ENCODE data around the gene EPO.
A peak's percentile ranks its signal among the peaks of the same experiment; 100 is the strongest.
"Not testable (repeated sequence)": the region's sequence is repeated elsewhere in the genome, so short reads cannot be mapped to it uniquely, and the experiment has no call there.

EPO gene

DNA sequence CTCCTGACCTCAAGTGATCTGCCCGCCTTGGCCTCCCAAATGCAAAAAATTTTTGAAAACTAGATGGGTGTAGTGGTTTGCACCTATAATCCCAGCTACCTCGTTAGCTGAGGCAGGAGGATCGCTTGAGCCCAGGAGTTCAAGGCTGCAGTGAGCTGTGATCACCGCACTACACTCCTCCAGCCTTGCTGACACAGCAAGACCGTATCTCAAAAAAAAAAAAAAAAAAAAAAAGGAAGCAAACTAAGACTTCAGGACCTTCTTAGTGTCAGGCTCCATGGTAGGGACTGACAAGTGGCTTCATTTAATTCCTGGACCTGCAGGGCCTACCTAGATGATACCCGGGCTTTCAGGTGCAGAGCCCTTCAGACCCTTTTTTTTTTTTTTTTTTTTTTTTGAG lies 11.9 kb upstream of the EPO start:
- H3K36me3 Mint-ChIP-seq (ENCODE audit: low read depth): peaks cover 17% of the 10 kb centered on the region
- H3K27me3 Mint-ChIP-seq: no peaks in the 10 kb centered on the region
- ATAC-seq: no peak
- no peak for DNase-seq
- no peak overlapping the region for H3K27ac Mint-ChIP-seq
- no peaks in the 10 kb centered on the region for H3K9me3 Mint-ChIP-seq
- peak overlapping the region; percentile 94 for H3K4me3 Mint-ChIP-seq
- H3K4me1 Mint-ChIP-seq: peaks cover 13% of the 10 kb centered on the region

DNA sequence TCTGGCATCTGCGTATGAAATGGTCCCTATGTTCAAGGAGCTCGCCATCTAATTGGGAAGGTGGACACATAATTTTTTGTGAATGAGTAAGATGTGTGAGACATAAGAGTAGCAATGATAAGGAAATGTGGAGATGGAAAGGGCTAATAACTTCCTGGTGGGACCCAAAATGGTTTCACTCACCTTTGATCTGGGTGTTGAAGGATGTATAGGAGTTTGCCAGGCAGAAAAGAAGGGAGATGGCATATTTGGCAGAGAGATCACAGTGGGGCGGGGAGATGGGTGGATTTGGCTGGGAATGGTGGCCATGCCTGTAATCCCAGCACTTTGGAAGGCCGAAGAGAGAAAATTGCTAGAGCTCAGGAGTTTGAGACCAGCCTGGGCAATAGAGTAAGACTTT lies 9.8 kb upstream of the EPO start:
- Mint-ChIP-seq H3K36me3 (ENCODE audit: low read depth) (peaks cover 17% of the 10 kb centered on the region), H3K4me3 (no peak overlapping the region), H3K4me1 (peaks cover 10% of the 10 kb centered on the region), H3K9me3 (no peaks in the 10 kb centered on the region), H3K27ac (no peak overlapping the region), H3K27me3 (no peaks in the 10 kb centered on the region)
- ATAC-seq: no peak
- DNase-seq: no peak

DNA sequence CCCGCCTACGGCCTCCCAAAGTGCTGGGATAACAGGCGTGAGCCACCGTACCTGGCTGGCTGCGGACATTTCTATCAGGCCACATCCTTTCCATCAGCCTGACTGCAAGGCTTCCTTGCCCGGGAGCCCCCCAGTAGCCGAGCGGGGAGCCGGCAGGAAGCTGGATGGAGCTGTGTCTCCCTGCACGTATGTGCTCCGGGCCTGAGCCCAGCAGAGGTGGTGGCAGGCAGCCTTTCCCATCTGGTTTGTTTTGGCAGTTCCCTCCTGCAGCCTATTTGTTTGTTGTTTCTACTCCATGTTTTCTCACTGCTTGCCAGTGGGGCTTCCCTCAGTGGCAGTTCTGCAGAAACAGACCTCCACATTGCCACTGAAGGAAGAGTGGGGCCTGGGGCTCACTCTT lies 8.9 kb upstream of the EPO start:
- Mint-ChIP-seq H3K4me3 (no peak overlapping the region), H3K36me3 (ENCODE audit: low read depth) (peaks cover 15% of the 10 kb centered on the region), H3K27ac (no peak overlapping the region), H3K9me3 (no peaks in the 10 kb centered on the region), H3K27me3 (no peaks in the 10 kb centered on the region), H3K4me1 (peaks cover 10% of the 10 kb centered on the region)
- ATAC-seq (no peak), DNase-seq (no peak)

DNA sequence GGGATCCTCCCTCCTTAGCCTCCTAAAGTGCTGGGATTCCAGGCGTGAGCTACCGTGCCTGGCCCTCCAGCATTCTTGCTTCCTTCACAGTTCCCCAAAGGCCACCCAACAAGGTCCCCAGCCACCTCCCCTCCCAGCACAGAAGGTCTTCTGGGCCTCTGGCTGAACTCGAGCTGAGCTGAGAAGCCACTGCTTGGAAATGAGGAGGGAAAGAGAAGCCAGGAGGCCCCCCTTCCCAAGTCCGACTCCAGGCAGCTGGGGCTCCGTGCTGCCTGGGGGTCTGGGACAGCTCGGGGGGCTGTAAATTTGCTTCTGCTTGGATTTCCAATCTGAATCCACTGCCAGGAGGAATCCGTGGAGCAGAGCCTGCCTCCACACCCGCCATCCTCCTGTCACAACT lies 5.5 kb upstream of the EPO start:
- no peak overlapping the region for H3K27ac Mint-ChIP-seq
- H3K27me3 Mint-ChIP-seq: peaks cover 8% of the 10 kb centered on the region
- no peak for DNase-seq
- H3K36me3 Mint-ChIP-seq (ENCODE audit: low read depth): no peaks in the 10 kb centered on the region
- no peak for ATAC-seq
- no peak overlapping the region for H3K4me3 Mint-ChIP-seq
- no peaks in the 10 kb centered on the region for H3K4me1 Mint-ChIP-seq
- no peaks in the 10 kb centered on the region for H3K9me3 Mint-ChIP-seq

DNA sequence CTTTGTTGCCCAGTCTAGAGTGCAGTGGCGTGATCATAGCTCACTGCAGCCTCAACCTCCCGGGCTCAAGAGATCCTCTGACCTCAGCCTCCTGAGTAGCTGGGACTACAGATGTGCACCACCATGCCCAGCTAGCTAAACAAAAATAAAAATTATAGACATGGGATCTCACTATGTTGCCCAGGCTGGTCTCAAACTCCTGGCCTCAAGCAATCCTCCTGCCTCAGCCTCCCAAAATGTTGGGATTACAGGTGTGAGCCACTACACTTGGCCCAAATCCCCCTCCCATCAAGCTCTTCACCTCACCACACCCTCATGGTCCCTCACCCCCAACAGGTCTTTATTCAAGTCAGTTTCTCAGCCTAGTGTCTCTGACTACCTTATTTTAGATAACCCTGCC lies 3.2 kb upstream of the EPO start:
- not testable (repeated sequence) for H3K36me3 Mint-ChIP-seq (ENCODE audit: low read depth); H3K4me1 Mint-ChIP-seq; ATAC-seq; H3K27ac Mint-ChIP-seq; H3K9me3 Mint-ChIP-seq; DNase-seq; H3K4me3 Mint-ChIP-seq
- H3K27me3 Mint-ChIP-seq: peaks cover 26% of the 10 kb centered on the region

DNA sequence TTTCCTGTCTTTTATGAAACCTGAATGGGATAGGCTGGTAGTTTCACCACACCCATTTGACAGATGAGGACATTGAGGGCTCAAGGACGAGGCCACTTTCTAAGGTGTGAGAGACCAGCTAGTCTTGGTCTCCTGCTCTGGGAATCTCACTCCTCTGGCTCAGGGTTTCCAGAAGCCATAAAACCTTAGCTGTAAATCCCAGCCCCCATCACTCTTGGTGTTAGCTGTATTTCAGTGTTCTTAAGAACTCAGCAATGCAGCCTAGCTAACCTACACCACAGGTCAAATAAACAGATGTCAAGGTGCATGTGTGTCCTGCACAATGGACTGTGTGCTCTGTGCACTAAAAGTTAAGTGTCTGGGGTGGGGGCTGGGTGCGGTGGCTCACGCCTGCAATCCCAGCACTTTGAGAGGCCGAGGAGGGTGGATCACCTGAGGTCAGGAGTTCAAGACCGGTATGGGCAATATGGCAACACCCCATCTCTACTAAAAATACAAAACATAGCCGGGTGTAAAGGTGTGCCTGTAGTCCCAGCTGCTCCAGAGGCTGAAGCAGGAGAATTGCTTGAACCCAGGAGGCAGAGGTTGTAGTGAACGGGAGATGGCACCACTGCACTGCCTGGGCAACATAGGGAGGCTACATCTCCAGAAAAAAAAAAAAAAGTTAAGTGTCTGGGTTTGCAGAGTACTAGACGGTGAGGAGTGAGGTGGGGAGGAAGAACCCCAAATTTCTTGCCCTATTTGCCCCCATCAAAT lies 567 bp upstream of the EPO start:
- no peak overlapping the region for H3K27ac Mint-ChIP-seq
- H3K4me3 Mint-ChIP-seq: no peak overlapping the region
- no peaks in the 10 kb centered on the region for H3K4me1 Mint-ChIP-seq
- ATAC-seq (no peak), DNase-seq (no peak)
- no peaks in the 10 kb centered on the region for H3K9me3 Mint-ChIP-seq
- no peaks in the 10 kb centered on the region for H3K36me3 Mint-ChIP-seq (ENCODE audit: low read depth)
- H3K27me3 Mint-ChIP-seq: peaks cover 35% of the 10 kb centered on the region

DNA sequence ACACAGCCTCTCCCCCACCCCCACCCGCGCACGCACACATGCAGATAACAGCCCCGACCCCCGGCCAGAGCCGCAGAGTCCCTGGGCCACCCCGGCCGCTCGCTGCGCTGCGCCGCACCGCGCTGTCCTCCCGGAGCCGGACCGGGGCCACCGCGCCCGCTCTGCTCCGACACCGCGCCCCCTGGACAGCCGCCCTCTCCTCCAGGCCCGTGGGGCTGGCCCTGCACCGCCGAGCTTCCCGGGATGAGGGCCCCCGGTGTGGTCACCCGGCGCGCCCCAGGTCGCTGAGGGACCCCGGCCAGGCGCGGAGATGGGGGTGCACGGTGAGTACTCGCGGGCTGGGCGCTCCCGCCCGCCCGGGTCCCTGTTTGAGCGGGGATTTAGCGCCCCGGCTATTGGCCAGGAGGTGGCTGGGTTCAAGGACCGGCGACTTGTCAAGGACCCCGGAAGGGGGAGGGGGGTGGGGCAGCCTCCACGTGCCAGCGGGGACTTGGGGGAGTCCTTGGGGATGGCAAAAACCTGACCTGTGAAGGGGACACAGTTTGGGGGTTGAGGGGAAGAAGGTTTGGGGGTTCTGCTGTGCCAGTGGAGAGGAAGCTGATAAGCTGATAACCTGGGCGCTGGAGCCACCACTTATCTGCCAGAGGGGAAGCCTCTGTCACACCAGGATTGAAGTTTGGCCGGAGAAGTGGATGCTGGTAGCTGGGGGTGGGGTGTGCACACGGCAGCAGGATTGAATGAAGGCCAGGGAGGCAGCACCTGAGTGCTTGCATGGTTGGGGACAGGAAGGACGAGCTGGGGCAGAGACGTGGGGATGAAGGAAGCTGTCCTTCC lies 620 bp downstream of the EPO start:
- no peak overlapping the region for H3K4me3 Mint-ChIP-seq
- no peaks in the 10 kb centered on the region for H3K9me3 Mint-ChIP-seq
- peaks cover 38% of the 10 kb centered on the region for H3K27me3 Mint-ChIP-seq
- DNase-seq (no peak), ATAC-seq (no peak)
- H3K4me1 Mint-ChIP-seq: peaks cover 3% of the 10 kb centered on the region
- H3K36me3 Mint-ChIP-seq (ENCODE audit: low read depth): no peaks in the 10 kb centered on the region
- no peak overlapping the region for H3K27ac Mint-ChIP-seq

DNA sequence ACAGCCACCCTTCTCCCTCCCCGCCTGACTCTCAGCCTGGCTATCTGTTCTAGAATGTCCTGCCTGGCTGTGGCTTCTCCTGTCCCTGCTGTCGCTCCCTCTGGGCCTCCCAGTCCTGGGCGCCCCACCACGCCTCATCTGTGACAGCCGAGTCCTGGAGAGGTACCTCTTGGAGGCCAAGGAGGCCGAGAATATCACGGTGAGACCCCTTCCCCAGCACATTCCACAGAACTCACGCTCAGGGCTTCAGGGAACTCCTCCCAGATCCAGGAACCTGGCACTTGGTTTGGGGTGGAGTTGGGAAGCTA lies 1.2 kb downstream of the EPO start:
- no peak overlapping the region for H3K4me3 Mint-ChIP-seq
- peaks cover 38% of the 10 kb centered on the region for H3K27me3 Mint-ChIP-seq
- H3K9me3 Mint-ChIP-seq: no peaks in the 10 kb centered on the region
- H3K4me1 Mint-ChIP-seq: peaks cover 3% of the 10 kb centered on the region
- DNase-seq (no peak), ATAC-seq (no peak)
- no peaks in the 10 kb centered on the region for H3K36me3 Mint-ChIP-seq (ENCODE audit: low read depth)
- no peak overlapping the region for H3K27ac Mint-ChIP-seq

DNA sequence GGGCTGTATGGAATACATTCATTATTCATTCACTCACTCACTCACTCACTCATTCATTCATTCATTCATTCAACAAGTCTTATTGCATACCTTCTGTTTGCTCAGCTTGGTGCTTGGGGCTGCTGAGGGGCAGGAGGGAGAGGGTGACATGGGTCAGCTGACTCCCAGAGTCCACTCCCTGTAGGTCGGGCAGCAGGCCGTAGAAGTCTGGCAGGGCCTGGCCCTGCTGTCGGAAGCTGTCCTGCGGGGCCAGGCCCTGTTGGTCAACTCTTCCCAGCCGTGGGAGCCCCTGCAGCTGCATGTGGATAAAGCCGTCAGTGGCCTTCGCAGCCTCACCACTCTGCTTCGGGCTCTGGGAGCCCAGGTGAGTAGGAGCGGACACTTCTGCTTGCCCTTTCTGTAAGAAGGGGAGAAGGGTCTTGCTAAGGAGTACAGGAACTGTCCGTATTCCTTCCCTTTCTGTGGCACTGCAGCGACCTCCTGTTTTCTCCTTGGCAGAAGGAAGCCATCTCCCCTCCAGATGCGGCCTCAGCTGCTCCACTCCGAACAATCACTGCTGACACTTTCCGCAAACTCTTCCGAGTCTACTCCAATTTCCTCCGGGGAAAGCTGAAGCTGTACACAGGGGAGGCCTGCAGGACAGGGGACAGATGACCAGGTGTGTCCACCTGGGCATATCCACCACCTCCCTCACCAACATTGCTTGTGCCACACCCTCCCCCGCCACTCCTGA lies 2.4 kb downstream of the EPO start:
- H3K4me1 Mint-ChIP-seq: peaks cover 3% of the 10 kb centered on the region
- no peaks in the 10 kb centered on the region for H3K9me3 Mint-ChIP-seq
- H3K4me3 Mint-ChIP-seq: no peak overlapping the region
- H3K27ac Mint-ChIP-seq: no peak overlapping the region
- no peak for ATAC-seq
- H3K36me3 Mint-ChIP-seq (ENCODE audit: low read depth): no peaks in the 10 kb centered on the region
- peaks cover 45% of the 10 kb centered on the region for H3K27me3 Mint-ChIP-seq
- no peak for DNase-seq

DNA sequence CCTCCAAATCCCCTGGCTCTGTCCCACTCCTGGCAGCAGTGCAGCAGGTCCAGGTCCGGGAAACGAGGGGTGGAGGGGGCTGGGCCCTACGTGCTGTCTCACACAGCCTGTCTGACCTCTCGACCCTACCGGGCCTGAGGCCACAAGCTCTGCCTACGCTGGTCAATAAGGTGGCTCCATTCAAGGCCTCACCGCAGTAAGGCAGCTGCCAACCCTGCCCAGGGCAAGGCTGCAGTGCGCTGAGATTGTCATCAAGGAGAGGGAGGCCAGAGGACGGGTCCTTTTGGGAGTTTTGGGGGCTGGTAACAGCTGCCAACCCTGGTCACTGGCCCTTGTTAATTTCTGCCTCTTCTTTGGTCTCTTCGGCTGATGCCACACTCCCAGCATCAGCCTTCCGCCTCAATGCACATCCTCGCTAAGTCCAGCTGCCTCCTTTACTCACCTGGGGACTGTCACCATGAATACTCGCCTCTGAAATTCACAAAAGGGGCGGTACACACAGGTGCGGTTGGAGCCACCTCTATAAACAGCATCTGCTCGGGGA lies 3.5 kb downstream of the EPO start:
- DNase-seq (no peak), ATAC-seq (no peak)
- Mint-ChIP-seq H3K4me3 (no peak overlapping the region), H3K36me3 (ENCODE audit: low read depth) (no peaks in the 10 kb centered on the region), H3K4me1 (peaks cover 3% of the 10 kb centered on the region), H3K27ac (no peak overlapping the region), H3K9me3 (no peaks in the 10 kb centered on the region), H3K27me3 (peaks cover 50% of the 10 kb centered on the region)

DNA sequence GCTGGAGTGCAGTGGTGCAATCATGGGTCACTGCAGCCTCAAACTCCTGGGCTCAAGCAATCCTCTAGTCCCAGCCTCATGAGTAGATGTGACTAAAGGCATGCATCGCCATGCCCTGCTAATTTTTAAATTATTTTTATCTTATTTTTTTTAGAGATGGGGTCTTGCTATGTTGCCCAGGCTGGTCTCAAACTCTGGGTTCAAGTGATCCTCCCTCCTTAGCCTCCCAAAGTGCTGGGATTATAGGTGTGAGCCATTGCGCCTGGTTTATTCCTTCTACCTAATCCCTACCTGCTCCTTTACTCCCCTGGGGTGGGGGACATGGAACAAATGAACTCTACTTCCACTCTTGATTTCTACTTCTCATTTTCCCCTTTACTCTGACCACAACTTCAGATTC lies 4.1 kb downstream of the EPO start:
- ATAC-seq, H3K9me3 Mint-ChIP-seq: not testable (repeated sequence)

DNA sequence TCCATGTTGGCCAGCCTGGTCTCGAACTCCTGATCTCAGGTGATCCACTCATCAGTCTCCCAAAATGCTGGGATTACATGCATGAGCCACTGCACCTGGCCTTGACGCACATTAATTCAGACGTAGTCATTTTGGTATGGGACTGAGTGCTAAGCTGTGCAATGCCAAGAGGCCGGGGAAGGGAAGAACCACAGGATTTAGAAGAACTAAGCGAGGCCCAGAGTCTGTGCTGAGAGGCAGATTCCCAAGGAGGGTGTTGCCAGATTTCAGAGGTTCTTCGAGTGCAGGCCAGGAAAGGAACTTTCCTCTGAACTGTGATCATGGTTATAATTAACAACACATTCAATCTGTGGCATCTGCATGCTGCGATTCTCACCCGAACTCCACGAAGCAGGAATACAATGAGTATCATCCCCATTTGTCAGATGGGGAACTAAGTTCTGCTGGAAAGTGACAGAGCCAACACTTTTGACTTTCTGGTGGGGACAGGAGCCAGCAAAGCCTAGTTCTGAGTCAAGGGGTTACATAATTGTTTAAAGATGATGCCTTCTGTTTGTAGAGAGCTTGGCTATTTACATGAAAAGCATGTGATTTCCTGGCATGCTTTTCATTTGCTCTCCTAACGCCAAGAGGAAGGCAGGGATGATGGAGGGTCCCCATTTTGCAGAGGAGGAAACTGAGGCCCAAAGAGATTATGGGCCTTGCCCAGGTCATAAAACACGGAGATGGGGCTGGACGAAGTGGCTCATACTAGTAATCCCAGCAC lies 6.9 kb downstream of the EPO start:
- Mint-ChIP-seq H3K9me3 (no peaks in the 10 kb centered on the region), H3K4me1 (peaks cover 3% of the 10 kb centered on the region), H3K27me3 (peaks cover 27% of the 10 kb centered on the region), H3K27ac (no peak overlapping the region), H3K4me3 (no peak overlapping the region), H3K36me3 (ENCODE audit: low read depth) (no peaks in the 10 kb centered on the region)
- no peak for DNase-seq
- no peak for ATAC-seq

More for the DNA sequence above, 4.1 kb downstream of the EPO start:
- not testable (repeated sequence) for H3K36me3 Mint-ChIP-seq (ENCODE audit: low read depth); H3K4me1 Mint-ChIP-seq; H3K27ac Mint-ChIP-seq; H3K4me3 Mint-ChIP-seq; DNase-seq
- peaks cover 47% of the 10 kb centered on the region for H3K27me3 Mint-ChIP-seq

DNA sequence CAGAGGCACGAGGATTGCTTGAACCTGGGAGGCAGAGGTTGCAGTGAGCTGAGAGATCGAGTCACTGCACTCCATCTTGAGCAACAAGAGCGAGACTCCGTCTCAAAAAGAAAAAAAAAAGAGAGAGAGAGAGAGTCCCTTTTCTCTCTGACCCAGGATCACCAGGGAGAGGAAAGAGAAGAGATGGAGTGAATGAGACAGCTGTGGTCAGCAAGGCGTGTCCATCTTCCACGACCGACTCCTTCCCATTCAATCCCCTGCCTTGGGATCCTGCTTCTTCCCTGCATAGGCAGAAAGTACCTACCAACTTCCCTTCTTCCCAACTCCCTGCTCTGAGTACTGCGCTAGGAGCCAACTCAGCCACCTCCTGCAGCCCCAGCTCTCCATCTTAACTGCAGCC lies 7.9 kb downstream of the EPO start:
- no peak for ATAC-seq
- peaks cover 19% of the 10 kb centered on the region for H3K27me3 Mint-ChIP-seq
- H3K27ac Mint-ChIP-seq: no peak overlapping the region
- no peak overlapping the region for H3K4me3 Mint-ChIP-seq
- no peak for DNase-seq
- H3K4me1 Mint-ChIP-seq: peaks cover 3% of the 10 kb centered on the region
- H3K9me3 Mint-ChIP-seq: no peaks in the 10 kb centered on the region
- no peaks in the 10 kb centered on the region for H3K36me3 Mint-ChIP-seq (ENCODE audit: low read depth)

DNA sequence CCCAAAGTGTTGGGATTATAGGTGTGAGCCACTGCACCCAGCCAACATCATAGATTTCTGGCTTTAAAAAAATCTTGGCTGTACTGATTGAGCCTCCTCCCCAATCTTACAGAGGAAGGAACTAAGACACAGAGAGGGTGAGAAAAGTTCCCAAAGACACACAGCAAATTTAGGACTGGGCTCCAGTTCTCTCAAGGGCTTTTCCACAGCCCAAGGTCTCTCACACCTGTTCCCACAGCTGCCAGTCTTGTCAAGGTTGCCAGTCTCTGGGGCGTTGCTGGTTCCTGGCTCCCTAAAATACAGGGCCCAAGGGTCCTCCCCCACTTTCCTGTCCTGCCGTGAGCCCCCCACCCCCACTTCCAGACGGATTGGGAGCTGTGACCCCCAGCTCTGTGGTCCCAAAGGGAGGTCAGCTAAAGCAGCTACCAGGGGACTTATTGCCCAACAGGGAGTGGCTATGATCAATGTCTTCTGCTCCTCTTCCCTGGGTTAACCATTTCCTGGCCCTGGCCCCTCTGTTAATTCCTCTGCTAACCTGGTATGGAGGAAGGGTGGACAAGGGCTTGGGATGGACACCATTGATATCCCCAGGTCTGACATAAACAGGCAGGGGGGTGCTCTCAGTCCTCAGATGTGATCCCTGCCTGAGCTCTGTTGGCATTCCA lies 10.0 kb downstream of the EPO start:
- ATAC-seq (no peak), DNase-seq (no peak)
- no peaks in the 10 kb centered on the region for H3K4me1 Mint-ChIP-seq
- H3K27me3 Mint-ChIP-seq: peaks cover 21% of the 10 kb centered on the region
- no peak overlapping the region for H3K4me3 Mint-ChIP-seq
- no peaks in the 10 kb centered on the region for H3K9me3 Mint-ChIP-seq
- H3K36me3 Mint-ChIP-seq (ENCODE audit: low read depth): no peaks in the 10 kb centered on the region
- no peak overlapping the region for H3K27ac Mint-ChIP-seq

Measured in activated naive CD8-positive, alpha-beta T cell treated with anti-CD3 and anti-CD28 coated beads, Interleukin-2, amount 50 U/mL, for 24 hours (primary cell).